ENCODE results near the gene JARID2.

DNA sequence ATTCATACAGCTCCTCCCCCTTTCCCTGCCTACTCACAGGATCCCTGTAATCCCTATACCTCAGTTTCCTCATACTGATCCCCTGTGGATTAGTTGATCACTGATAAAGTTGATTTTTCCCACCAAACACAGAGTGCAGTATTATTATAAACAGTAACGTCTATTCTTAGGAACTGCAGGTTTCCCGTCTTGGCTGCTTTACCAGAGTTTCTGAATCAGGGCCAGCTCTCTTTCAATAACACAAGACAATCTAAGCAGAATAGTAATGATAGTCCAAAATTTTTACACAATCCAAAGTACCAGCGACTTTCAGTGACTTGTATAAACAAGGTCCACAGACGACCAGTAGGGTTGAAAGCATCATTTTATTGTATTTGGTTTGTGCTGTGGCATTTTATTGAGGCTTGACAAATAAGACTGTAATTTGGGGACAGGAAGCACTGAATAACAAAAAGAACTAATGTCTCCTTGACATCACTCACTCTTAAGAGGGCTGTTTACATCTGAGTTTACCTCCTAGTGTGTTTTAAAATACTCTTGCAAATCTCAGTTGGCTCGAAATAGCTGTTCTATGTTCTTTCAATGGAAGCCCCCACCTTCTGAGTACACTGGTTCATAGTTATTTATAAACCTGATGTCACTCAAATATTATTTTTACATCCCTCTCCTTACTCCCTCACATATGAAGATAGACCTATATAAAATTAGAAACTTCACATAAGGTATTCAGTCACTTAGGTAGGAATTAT is 6.1 kb upstream of the JARID2 start:
- TF ChIP-seq CTCF (IDR thresholded peaks at IDR 0.05) = no peak
- no peak for TF ChIP-seq POLR2A (IDR thresholded peaks at IDR 0.05)
